GM19238 (cell line): Measurements from ENCODE around the gene PGAP3.

ENCODE experiments used
- DNase-seq: peaks from one replicate; pipeline ENCODE4 v3.0.0; 2011; ENCODE audit warnings: low spot score; ENCODE audit not compliant: insufficient read length

Gene PGAP3

GRCh38 chr17:39624313-39624712 lies 63.5 kb downstream of the PGAP3 start:
- no peak for DNase-seq

DNA sequence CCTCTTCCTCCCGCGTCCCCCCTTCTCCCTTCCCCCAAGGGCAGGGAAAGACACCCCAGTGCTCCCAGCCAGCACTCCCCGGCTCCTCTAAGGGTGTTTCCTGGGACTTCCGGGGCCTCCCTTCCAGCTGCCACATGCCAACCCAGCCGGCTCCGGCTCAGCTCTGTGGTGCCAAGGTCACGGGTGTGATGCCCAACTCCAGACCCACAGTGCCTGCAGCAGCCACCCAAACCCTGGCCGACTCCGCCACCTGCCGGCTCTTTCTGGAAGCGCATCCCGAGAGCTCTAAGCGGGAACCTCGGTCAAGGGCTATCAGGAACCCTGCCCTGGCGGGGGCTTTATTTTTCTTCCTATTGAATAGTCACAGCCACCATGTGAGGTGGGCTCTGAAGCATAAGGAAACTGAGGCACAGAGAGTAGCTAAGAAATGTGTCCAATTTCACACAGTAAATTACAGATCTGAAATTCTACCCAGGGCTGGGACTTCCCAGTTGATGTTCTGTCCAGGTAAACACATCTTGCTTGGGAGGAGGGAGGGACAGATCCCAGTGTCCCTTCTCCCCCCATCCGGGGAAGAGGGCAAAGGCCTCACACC lies 64.4 kb downstream of the PGAP3 start:
- DNase-seq = peak; percentile 86

DNA sequence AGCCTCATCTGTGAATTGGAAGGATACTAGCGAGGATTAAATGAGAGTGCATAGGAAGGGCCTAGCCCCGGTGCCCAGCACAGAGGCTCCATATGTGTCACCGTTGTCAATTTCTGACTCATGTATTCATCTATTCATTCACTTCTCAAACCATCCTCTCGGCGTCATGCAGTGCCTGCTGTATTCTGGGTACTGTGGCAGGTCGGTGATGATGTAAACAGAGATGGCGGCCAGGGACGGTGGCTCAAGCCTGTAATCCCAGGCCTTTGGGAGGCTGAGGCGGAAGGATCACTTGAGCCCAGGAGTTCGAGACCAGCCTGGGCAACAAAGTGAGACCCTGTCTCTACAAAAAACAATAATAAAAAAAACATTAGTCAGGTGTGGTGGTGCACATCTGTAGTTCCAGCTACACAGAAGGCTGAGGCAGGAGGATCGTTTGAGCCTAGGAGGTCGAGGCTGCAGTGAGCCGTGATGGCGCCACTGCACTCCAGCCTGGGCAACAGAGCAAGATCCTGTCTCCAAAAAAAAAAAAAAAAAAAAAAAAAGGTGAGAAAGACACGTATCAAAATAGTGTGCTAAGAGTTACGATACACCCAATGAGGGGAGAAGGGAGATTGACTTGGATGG lies 65.4 kb downstream of the PGAP3 start:
- no peak for DNase-seq

DNA sequence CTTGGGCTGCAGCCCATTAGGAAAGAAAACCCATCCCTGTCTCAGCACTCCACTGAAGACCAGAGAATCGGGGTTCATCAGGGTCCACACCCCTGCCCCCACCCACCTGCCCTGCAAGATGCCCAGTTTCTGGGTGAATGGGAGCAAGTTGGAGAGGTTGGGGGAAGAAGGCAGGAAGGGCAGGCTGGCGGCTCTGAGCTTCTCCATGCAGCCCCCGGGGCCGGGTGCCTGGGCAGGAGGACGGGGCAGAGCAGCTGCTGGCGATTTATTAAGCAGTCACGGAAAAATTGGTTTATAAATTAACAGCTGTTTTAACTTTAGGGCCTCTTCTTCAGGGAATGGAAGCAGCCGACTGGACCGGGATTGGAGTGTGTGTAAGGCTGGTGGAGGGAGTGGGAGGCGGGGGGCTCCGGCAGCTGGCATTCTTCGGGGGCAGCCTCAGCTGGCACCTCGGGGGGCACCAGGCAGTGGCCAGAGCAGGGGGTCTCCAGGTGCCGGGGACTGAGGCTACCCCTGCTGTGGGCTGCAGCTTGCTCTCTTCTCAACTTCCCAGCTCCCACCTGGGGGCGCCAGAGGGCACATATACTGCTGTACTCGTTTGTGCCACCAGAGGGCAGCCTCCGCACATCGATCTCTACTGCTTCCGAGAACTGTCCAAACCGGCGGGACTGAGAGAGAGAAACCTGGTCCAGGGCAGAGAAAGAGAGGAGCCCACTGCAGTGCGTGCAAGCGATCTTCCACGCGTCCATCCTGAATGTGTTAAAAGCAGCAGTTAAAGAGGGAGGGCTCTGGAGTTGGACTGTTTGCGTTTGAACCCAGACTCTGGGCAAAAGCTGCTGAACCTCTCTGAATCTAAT lies 66.1 kb downstream of the PGAP3 start:
- peak; percentile 92 for DNase-seq
